Liver (tissue), 3 donors: ENCODE data around the gene PLD4.

Experiments
- ATF3 ChIP-seq: IDR thresholded peaks from 2 replicates; pipeline ENCODE4 v1.6.1; 2016; ENCODE audit warnings: antibody characterized with exemption
- EGR1 ChIP-seq, 2 donors: IDR thresholded peaks; 2 replicates each; pipeline ENCODE4 v1.6.1; 2016 to 2018; ENCODE audit warnings: antibody characterized with exemption in 2 of 2, low read depth in 2 of 2
- HNF4A ChIP-seq, 2 donors: conservative IDR thresholded peaks; 2 replicates each; pipeline ENCODE4 v1.6.1; 2016; ENCODE audit warnings: antibody characterized with exemption in 2 of 2, mild to moderate bottlenecking in 2 of 2
- JUND ChIP-seq, 2 donors: IDR thresholded peaks; 2 replicates each; pipeline ENCODE4 v1.6.1; 2016; ENCODE audit warnings: antibody characterized with exemption in 2 of 2
- NR2F2 ChIP-seq: IDR thresholded peaks from 2 replicates; pipeline ENCODE4 v1.6.1; 2016; ENCODE audit warnings: antibody characterized with exemption
- RAD21 ChIP-seq, 2 donors: IDR thresholded peaks; 2 replicates each; pipeline ENCODE4 v1.6.1; 2016; ENCODE audit warnings: antibody characterized with exemption in 2 of 2, mild to moderate bottlenecking in 2 of 2
- RXRA ChIP-seq, 2 donors: IDR thresholded peaks; 2 replicates each; pipeline ENCODE4 v1.6.1; 2017 to 2018; ENCODE audit warnings: antibody characterized with exemption in 2 of 2, mild to moderate bottlenecking in 1 of 2
- SP1 ChIP-seq: IDR thresholded peaks from 2 replicates; pipeline ENCODE4 v1.6.1; 2018; ENCODE audit warnings: antibody characterized with exemption, mild to moderate bottlenecking
- TAF1 ChIP-seq: conservative IDR thresholded peaks from 2 replicates; pipeline ENCODE4 v1.6.1; 2016; ENCODE audit warnings: antibody characterized with exemption, mild to moderate bottlenecking
- YY1 ChIP-seq: IDR thresholded peaks from 2 replicates; pipeline ENCODE4 v1.6.1; 2016; ENCODE audit warnings: antibody characterized with exemption, mild to moderate bottlenecking
- ZBTB33 ChIP-seq: IDR thresholded peaks from 2 replicates; pipeline ENCODE4 v1.6.1; 2016; ENCODE audit warnings: antibody characterized with exemption
- TF ChIP-seq, protein P1 (sequence below): IDR thresholded peaks from 2 replicates; pipeline ENCODE4 v1.6.1; 2016; ENCODE audit warnings: antibody characterized with exemption
- TF ChIP-seq, protein P2 (sequence below): fragments of 150-350 bp; IDR thresholded peaks from 2 replicates; pipeline ENCODE4 v1.5.1; 2017; ENCODE audit warnings: improper control_type of control experiment, low read depth, low read length; ENCODE audit not compliant: missing input control
- TF ChIP-seq, protein P3 (sequence below): IDR thresholded peaks from 2 replicates; pipeline ENCODE4 v1.6.1; 2016; ENCODE audit warnings: antibody characterized with exemption, mild to moderate bottlenecking
- donor health status: healthy.
- donor health status: healthy.

GRCh38 chr14:104940526-104941150 lies 16.0 kb downstream of the PLD4 start:
- TF ChIP-seq, protein P1, sequence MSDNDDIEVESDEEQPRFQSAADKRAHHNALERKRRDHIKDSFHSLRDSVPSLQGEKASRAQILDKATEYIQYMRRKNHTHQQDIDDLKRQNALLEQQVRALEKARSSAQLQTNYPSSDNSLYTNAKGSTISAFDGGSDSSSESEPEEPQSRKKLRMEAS = no peak
- no peak for TF ChIP-seq TAF1
- TF ChIP-seq, protein P2, sequence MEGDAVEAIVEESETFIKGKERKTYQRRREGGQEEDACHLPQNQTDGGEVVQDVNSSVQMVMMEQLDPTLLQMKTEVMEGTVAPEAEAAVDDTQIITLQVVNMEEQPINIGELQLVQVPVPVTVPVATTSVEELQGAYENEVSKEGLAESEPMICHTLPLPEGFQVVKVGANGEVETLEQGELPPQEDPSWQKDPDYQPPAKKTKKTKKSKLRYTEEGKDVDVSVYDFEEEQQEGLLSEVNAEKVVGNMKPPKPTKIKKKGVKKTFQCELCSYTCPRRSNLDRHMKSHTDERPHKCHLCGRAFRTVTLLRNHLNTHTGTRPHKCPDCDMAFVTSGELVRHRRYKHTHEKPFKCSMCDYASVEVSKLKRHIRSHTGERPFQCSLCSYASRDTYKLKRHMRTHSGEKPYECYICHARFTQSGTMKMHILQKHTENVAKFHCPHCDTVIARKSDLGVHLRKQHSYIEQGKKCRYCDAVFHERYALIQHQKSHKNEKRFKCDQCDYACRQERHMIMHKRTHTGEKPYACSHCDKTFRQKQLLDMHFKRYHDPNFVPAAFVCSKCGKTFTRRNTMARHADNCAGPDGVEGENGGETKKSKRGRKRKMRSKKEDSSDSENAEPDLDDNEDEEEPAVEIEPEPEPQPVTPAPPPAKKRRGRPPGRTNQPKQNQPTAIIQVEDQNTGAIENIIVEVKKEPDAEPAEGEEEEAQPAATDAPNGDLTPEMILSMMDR = peak; percentile 9
- no peak for TF ChIP-seq ATF3
- no peak for TF ChIP-seq YY1
- no peak for TF ChIP-seq JUND (IDR thresholded peaks at IDR 0.05)
- TF ChIP-seq RAD21 (IDR thresholded peaks at IDR 0.05) = no peak
- TF ChIP-seq, protein P3, sequence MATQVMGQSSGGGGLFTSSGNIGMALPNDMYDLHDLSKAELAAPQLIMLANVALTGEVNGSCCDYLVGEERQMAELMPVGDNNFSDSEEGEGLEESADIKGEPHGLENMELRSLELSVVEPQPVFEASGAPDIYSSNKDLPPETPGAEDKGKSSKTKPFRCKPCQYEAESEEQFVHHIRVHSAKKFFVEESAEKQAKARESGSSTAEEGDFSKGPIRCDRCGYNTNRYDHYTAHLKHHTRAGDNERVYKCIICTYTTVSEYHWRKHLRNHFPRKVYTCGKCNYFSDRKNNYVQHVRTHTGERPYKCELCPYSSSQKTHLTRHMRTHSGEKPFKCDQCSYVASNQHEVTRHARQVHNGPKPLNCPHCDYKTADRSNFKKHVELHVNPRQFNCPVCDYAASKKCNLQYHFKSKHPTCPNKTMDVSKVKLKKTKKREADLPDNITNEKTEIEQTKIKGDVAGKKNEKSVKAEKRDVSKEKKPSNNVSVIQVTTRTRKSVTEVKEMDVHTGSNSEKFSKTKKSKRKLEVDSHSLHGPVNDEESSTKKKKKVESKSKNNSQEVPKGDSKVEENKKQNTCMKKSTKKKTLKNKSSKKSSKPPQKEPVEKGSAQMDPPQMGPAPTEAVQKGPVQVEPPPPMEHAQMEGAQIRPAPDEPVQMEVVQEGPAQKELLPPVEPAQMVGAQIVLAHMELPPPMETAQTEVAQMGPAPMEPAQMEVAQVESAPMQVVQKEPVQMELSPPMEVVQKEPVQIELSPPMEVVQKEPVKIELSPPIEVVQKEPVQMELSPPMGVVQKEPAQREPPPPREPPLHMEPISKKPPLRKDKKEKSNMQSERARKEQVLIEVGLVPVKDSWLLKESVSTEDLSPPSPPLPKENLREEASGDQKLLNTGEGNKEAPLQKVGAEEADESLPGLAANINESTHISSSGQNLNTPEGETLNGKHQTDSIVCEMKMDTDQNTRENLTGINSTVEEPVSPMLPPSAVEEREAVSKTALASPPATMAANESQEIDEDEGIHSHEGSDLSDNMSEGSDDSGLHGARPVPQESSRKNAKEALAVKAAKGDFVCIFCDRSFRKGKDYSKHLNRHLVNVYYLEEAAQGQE = no peak
- TF ChIP-seq HNF4A (conservative IDR thresholded peaks at IDR 0.05) = no peak
- no peak for TF ChIP-seq NR2F2
- TF ChIP-seq SP1 = no peak
- TF ChIP-seq RXRA (IDR thresholded peaks at IDR 0.05) = no peak
- no peak for TF ChIP-seq ZBTB33
- TF ChIP-seq EGR1 (IDR thresholded peaks at IDR 0.05; ENCODE audit: low read depth in 2 of 2) = no peak
